HUES6 (cell line): ENCODE measurements around the gene SFSWAP.
"Not testable (repeated sequence)": the region's sequence is repeated elsewhere in the genome, so short reads cannot be mapped to it uniquely, and the experiment has no call there.

Source experiments
- H3K27ac ChIP-seq: 2 replicates; pipeline ENCODE4 v1.7.0; 2013; ENCODE audit warnings: low read depth, mild to moderate bottlenecking, low read length, inconsistent platforms
- H3K27me3 ChIP-seq: 2 replicates; pipeline ENCODE4 v1.6.1; 2013; ENCODE audit warnings: low read length; ENCODE audit not compliant: control insufficient read depth, insufficient read depth
- H3K36me3 ChIP-seq: 2 replicates; pipeline ENCODE4 v1.6.1; 2013; ENCODE audit warnings: low read length; ENCODE audit not compliant: control insufficient read depth, insufficient read depth
- H3K4me1 ChIP-seq: 2 replicates; pipeline ENCODE4 v1.6.1; 2013; ENCODE audit warnings: low read length; ENCODE audit not compliant: control insufficient read depth, insufficient read depth
- H3K4me3 ChIP-seq: 2 replicates; pipeline ENCODE4 v1.5.1; 2013; ENCODE audit warnings: low read depth, low read length
- H3K9ac ChIP-seq: one replicate; pipeline ENCODE4 v1.6.1; 2013; ENCODE audit warnings: mild to moderate bottlenecking, low read length
- H3K9me3 ChIP-seq: 2 replicates; pipeline ENCODE4 v1.6.1; 2013; ENCODE audit warnings: low read depth, low read length; ENCODE audit not compliant: control insufficient read depth, insufficient read depth

SFSWAP gene

GRCh38 chr12:131803961-131804521 lies 93.2 kb downstream of the SFSWAP start:
- Histone ChIP-seq H3K27ac (no peak overlapping the region), H3K4me3 (no peak overlapping the region), H3K9ac (no peak overlapping the region), H3K9me3 (no peaks in the 10 kb centered on the region), H3K36me3 (peaks cover 27% of the 10 kb centered on the region), H3K27me3 (no peaks in the 10 kb centered on the region), H3K4me1 (peaks cover 6% of the 10 kb centered on the region; the same call in 1 of the 2 replicates)

DNA sequence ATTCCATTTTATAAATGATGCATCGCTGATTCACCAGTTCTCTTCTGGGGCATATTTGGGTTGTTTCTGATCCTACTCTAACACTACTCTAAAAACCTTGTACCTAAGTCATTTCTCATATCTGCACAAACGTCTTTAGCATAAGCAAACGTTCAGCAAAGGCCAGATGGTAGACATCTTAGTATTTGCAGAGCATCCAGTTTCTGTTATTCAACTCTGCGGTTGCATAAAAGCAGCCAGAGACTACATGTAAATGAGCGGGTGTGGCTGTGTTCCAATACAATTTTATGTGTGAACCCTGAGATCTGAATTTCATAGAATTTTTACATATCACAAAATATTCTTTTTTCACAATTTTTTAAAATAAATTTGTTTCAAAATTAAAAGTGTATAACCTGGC lies 94.5 kb downstream of the SFSWAP start:
- Histone ChIP-seq H3K27me3 (no peaks in the 10 kb centered on the region), H3K27ac (no peak overlapping the region), H3K36me3 (peaks cover 14% of the 10 kb centered on the region), H3K9me3 (no peaks in the 10 kb centered on the region), H3K4me1 (no peaks in the 10 kb centered on the region), H3K9ac (no peak overlapping the region), H3K4me3 (no peak overlapping the region)

DNA sequence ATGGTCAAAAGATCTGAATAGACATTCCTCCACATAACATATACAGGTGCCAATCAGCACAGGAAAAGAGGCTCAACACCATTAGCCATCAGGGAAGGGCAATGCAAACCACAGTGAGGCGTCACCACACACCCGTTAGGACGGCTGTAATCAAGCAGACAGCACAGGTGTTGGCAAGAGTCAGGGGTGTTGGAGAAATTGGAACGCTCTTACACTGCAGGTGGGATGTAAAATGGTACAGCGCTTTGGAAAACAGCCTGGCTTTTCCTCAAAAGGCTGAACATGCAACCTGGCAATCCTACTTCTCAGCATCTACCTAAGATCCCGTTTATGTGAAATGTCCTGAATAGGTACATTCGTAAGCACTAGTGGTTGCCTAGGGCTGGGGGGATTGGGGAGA lies 95.8 kb downstream of the SFSWAP start:
- Histone ChIP-seq H3K4me3 (no peak overlapping the region), H3K9me3 (no peaks in the 10 kb centered on the region), H3K27ac (no peak overlapping the region), H3K36me3 (peaks cover 6% of the 10 kb centered on the region), H3K27me3 (no peaks in the 10 kb centered on the region), H3K9ac (no peak overlapping the region), H3K4me1 (peaks cover 2% of the 10 kb centered on the region)

GRCh38 chr12:131808744-131809371 lies 98.0 kb downstream of the SFSWAP start:
- peaks cover 6% of the 10 kb centered on the region for H3K9me3 ChIP-seq
- no peak overlapping the region for H3K27ac ChIP-seq
- H3K9ac ChIP-seq: no peak overlapping the region
- H3K27me3 ChIP-seq: no peaks in the 10 kb centered on the region
- H3K36me3 ChIP-seq: no peaks in the 10 kb centered on the region
- H3K4me1 ChIP-seq: peaks cover 2% of the 10 kb centered on the region
- no peak overlapping the region for H3K4me3 ChIP-seq

DNA sequence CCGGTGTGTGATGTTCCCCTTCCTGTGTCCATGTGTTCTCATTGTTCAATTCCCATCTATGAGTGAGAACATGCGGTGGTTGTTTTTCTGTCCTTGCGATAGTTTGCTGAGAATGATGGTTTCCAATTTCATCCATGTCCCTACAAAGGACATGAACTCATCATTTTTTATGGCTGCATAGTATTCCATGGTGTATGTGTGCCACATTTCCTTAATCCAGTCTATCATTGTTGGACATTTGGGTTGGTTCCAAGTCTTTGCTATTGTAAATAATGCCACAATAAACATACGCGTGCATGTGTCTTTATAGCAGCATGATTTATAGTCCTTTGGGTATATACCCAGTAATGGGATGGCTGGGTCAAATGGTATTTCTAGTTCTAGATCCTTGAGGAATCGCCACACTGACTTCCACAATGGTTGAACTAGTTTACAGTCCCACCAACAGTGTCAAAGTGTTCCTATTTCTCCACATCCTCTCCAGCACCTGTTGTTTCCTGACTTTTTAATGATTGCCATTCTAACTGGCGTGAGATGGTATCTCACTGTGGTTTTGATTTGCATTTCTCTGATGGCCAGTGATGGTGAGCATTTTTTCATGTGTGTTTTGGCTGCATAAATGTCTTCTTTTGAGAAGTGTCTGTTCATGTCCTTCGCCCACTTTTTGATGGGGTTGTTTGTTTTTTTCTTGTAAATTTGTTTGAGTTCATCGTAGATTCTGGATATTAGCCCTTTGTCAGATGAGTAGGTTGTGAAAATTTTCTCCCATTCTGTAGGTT lies 98.8 kb downstream of the SFSWAP start:
- H3K9me3 ChIP-seq, H3K27me3 ChIP-seq, H3K27ac ChIP-seq, H3K36me3 ChIP-seq, H3K4me3 ChIP-seq, H3K4me1 ChIP-seq, H3K9ac ChIP-seq: not testable (repeated sequence)

- no peaks in the 10 kb centered on the region for H3K36me3 ChIP-seq
- H3K27me3 ChIP-seq: no peaks in the 10 kb centered on the region
- peaks cover 6% of the 10 kb centered on the region for H3K9me3 ChIP-seq
- no peak overlapping the region for H3K27ac ChIP-seq
- no peak overlapping the region for H3K9ac ChIP-seq
- no peak overlapping the region for H3K4me3 ChIP-seq
- peaks cover 2% of the 10 kb centered on the region for H3K4me1 ChIP-seq
These were observed 99.8 kb downstream of the SFSWAP start for GRCh38 chr12:131810726-131811125.

DNA sequence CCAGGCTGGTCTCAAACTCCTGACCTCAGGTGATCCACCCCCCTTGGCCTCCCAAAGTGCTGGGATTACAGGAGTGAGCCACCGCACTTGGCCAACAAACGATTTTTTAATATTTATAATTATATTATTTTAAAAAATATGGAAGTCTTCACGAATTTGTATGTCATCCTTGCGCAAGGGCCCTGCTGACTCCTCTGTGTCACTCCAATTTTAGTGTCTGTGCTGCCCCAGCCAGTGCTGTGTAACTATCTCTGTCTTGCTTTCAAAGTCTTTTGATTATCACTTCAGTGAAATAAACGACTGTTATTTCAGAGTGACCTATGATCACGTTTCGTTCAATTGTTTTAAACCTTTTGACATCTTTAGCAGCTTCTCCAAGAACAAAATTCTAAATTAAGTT lies 104.2 kb downstream of the SFSWAP start:
- Histone ChIP-seq H3K36me3 (no peaks in the 10 kb centered on the region), H3K27me3 (no peaks in the 10 kb centered on the region), H3K4me3 (no peak overlapping the region), H3K4me1 (peaks cover 2% of the 10 kb centered on the region), H3K27ac (no peak overlapping the region), H3K9me3 (peaks cover 6% of the 10 kb centered on the region), H3K9ac (no peak overlapping the region)

GRCh38 chr12:131816495-131816894 lies 105.6 kb downstream of the SFSWAP start:
- Histone ChIP-seq H3K27ac (no peak overlapping the region), H3K9ac (no peak overlapping the region), H3K4me1 (no peaks in the 10 kb centered on the region), H3K27me3 (no peaks in the 10 kb centered on the region), H3K4me3 (no peak overlapping the region), H3K36me3 (no peaks in the 10 kb centered on the region), H3K9me3 (peaks cover 6% of the 10 kb centered on the region)

DNA sequence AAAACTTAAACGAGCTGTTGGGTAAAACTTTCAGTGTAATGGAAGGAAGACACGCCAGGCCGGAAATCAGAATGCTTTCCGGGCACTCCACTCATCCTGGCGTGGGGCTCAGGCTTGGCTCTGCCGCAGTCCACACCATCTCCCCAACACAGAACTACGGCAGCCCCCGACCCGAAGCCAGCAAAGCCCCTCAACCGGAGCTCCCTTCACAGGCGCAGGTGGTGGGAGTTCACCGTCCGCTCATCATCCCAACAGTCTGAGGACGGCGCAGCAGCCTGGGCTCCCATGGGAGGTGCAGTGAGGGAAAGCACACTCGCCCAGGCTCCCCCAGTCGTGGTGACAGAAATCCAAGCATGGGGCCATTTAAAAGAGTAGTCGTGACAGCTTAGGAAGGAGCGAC lies 106.4 kb downstream of the SFSWAP start:
- Histone ChIP-seq H3K4me3 (no peak overlapping the region), H3K27me3 (no peaks in the 10 kb centered on the region), H3K27ac (no peak overlapping the region), H3K9ac (no peak overlapping the region), H3K4me1 (no peaks in the 10 kb centered on the region), H3K36me3 (no peaks in the 10 kb centered on the region), H3K9me3 (peaks cover 6% of the 10 kb centered on the region)

GRCh38 chr12:131818821-131819585 lies 108.1 kb downstream of the SFSWAP start:
- H3K4me1 ChIP-seq: no peaks in the 10 kb centered on the region
- H3K4me3 ChIP-seq: no peak overlapping the region
- no peaks in the 10 kb centered on the region for H3K36me3 ChIP-seq
- H3K27me3 ChIP-seq: no peaks in the 10 kb centered on the region
- no peaks in the 10 kb centered on the region for H3K9me3 ChIP-seq
- H3K27ac ChIP-seq: no peak overlapping the region
- no peak overlapping the region for H3K9ac ChIP-seq

DNA sequence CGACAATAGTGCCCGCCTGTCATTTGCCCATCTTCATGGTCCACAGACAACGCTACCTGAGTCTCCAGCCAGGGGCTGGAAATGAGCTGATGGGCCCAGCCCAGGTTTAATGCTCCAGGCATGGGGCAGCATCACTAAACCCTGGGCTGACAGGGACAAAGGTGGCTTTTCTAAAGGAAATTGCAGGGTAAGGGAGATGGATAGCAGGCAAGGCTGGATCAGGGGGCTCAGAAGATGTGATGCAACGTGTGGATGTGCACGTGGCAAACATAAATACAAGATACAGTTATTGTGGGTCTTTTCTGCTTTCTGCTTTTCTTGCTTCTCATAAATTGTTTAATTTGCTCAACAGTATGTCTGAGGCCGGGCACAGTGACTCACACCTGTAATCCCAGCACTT lies 113.6 kb downstream of the SFSWAP start:
- Histone ChIP-seq H3K9ac (no peak overlapping the region), H3K36me3 (no peaks in the 10 kb centered on the region), H3K27ac (no peak overlapping the region), H3K4me3 (no peak overlapping the region), H3K9me3 (no peaks in the 10 kb centered on the region), H3K27me3 (peaks cover 14% of the 10 kb centered on the region), H3K4me1 (peaks cover 1% of the 10 kb centered on the region)
